Spinal cord (tissue), 10 donors: Measurements from ENCODE around the gene CACNA1E. TPM values are rescaled to one million over a fixed set of nuclear protein-coding genes. Genes with fewer than 3 reads are reported as not detected.
A peak's percentile ranks its signal among the peaks of the same experiment; 100 is the strongest.

ENCODE experiments used
- DNase-seq, 6 donors: peaks; one replicate each; pipeline versions ENCODE4 v3.0.0 to v3.0.0-alpha.2; 2013 to 2015; ENCODE audit warnings: low spot score in 6 of 6, low read depth in 4 of 6
- H3K27ac ChIP-seq: one replicate; pipeline ENCODE4 v1.5.1; 2013; ENCODE audit warnings: low read depth, low read length, control low read depth
- H3K27me3 ChIP-seq: one replicate; pipeline ENCODE4 v1.6.1; 2013; ENCODE audit warnings: low read length; ENCODE audit not compliant: control insufficient read depth, insufficient read depth
- H3K36me3 ChIP-seq: one replicate; pipeline ENCODE4 v1.6.1; 2013; ENCODE audit warnings: low read length; ENCODE audit not compliant: control insufficient read depth, insufficient read depth
- H3K4me1 ChIP-seq: one replicate; pipeline ENCODE4 v1.6.1; 2013; ENCODE audit warnings: low read length; ENCODE audit not compliant: control insufficient read depth, insufficient read depth
- H3K4me3 ChIP-seq: one replicate; pipeline ENCODE4 v1.5.1; 2013; ENCODE audit warnings: low read depth, low read length, control low read depth
- H3K9me3 ChIP-seq: one replicate; pipeline ENCODE4 v1.6.1; 2013; ENCODE audit warnings: low read length; ENCODE audit not compliant: control insufficient read depth, insufficient read depth
- WGBS: methylation state at CpG from one replicate; pipeline ENCODE4 v1.1.5; 2013; ENCODE audit warnings: missing lambda C conversion rate; ENCODE audit not compliant: insufficient coverage; 5-methylcytosine and 5-hydroxymethylcytosine counted together
- polyA plus RNA-seq, 2 donors: library from polyadenylated mRNA; unstranded; fragments of 120-200 nt; gene quantifications; one replicate each; pipeline ENCODE4 v1.2.1, GENCODE V29; 2013; ENCODE audit not compliant: insufficient read length in 2 of 2
- total RNA-seq, 2 donors: library from RNA; depleted of rRNA in 1 of 2; stranded (reverse); fragments of 120-200 nt in 1 of 2; fragments of >200 nt in 1 of 2; gene quantifications; one replicate each; pipeline versions ENCODE4 v1.2.3 to v1.2.4, GENCODE V29; 2013 to 2014
- donor health status: healthy.

CACNA1E gene
- total and polyA plus RNA-seq, 4 donors: 17.2 to 53.7 (median 37.0) TPM

GRCh38 chr1:181656491-181656890, 173.2 kb downstream of the CACNA1E start:
- WGBS: no CpG with 5 or more reads among the region's 2 CpGs
- peaks cover 9% of the 10 kb centered on the region for H3K4me1 ChIP-seq
- H3K27me3 ChIP-seq: no peaks in the 10 kb centered on the region
- H3K9me3 ChIP-seq: no peaks in the 10 kb centered on the region
- no peak overlapping the region for H3K27ac ChIP-seq
- no peak overlapping the region for H3K4me3 ChIP-seq
- peaks cover 2% of the 10 kb centered on the region for H3K36me3 ChIP-seq
- DNase-seq: no peak

GRCh38 chr1:181658581-181658980, 175.3 kb downstream of the CACNA1E start:
- Histone ChIP-seq H3K4me1 (peaks cover 9% of the 10 kb centered on the region), H3K4me3 (no peak overlapping the region), H3K9me3 (no peaks in the 10 kb centered on the region), H3K36me3 (no peaks in the 10 kb centered on the region), H3K27ac (no peak overlapping the region), H3K27me3 (no peaks in the 10 kb centered on the region)
- DNase-seq: peak in 1 of 6 donors; percentile 48
- WGBS: 64% methylated on average over 3 of the region's 4 CpGs

- Histone ChIP-seq H3K4me1 (peaks cover 9% of the 10 kb centered on the region), H3K27me3 (no peaks in the 10 kb centered on the region), H3K9me3 (no peaks in the 10 kb centered on the region), H3K36me3 (no peaks in the 10 kb centered on the region), H3K4me3 (no peak overlapping the region), H3K27ac (no peak overlapping the region)
- peak in 2 of 6 donors; percentile 25 to 89 for DNase-seq
- WGBS: 43% methylated on average over 2 of the region's 5 CpGs
These were observed 176.1 kb downstream of the CACNA1E start for GRCh38 chr1:181659321-181659957.

- whole genome bisulfite sequencing: 93% methylated on average over 3 of the region's 3 CpGs
- no peak for DNase-seq
- Histone ChIP-seq H3K9me3 (no peaks in the 10 kb centered on the region), H3K27ac (no peak overlapping the region), H3K36me3 (no peaks in the 10 kb centered on the region), H3K27me3 (no peaks in the 10 kb centered on the region), H3K4me1 (peaks cover 9% of the 10 kb centered on the region), H3K4me3 (no peak overlapping the region)
These were observed 177.3 kb downstream of the CACNA1E start for GRCh38 chr1:181660621-181661020.

- Histone ChIP-seq H3K27me3 (no peaks in the 10 kb centered on the region), H3K9me3 (no peaks in the 10 kb centered on the region), H3K4me1 (peaks cover 9% of the 10 kb centered on the region), H3K27ac (no peak overlapping the region), H3K36me3 (no peaks in the 10 kb centered on the region), H3K4me3 (no peak overlapping the region)
- no CpG with 5 or more reads among the region's 1 CpG for WGBS
- DNase-seq: no peak
These were observed 178.3 kb downstream of the CACNA1E start for GRCh38 chr1:181661569-181661968.

GRCh38 chr1:181662606-181663005, 179.3 kb downstream of the CACNA1E start:
- DNase-seq: no peak
- H3K27ac ChIP-seq: no peak overlapping the region

GRCh38 chr1:181664543-181664942, 181.2 kb downstream of the CACNA1E start:
- DNase-seq: no peak
- no CpG with 5 or more reads among the region's 2 CpGs for WGBS
- no peaks in the 10 kb centered on the region for H3K27me3 ChIP-seq

More at GRCh38 chr1:181662606-181663005, 179.3 kb downstream of the CACNA1E start:
- no peaks in the 10 kb centered on the region for H3K9me3 ChIP-seq
- H3K27me3 ChIP-seq: no peaks in the 10 kb centered on the region
- H3K4me1 ChIP-seq: peaks cover 9% of the 10 kb centered on the region
- no peaks in the 10 kb centered on the region for H3K36me3 ChIP-seq
- H3K4me3 ChIP-seq: no peak overlapping the region

GRCh38 chr1:181669246-181669645, 185.9 kb downstream of the CACNA1E start:
- WGBS: 71% methylated on average over 3 of the region's 6 CpGs
- DNase-seq: no peak
- H3K27me3 ChIP-seq: no peaks in the 10 kb centered on the region

More at GRCh38 chr1:181664543-181664942, 181.2 kb downstream of the CACNA1E start:
- Histone ChIP-seq H3K27ac (no peak overlapping the region), H3K9me3 (no peaks in the 10 kb centered on the region), H3K4me3 (no peak overlapping the region), H3K36me3 (no peaks in the 10 kb centered on the region), H3K4me1 (no peaks in the 10 kb centered on the region)

GRCh38 chr1:181674617-181675016, 191.3 kb downstream of the CACNA1E start:
- Histone ChIP-seq H3K27ac (no peak overlapping the region), H3K27me3 (no peaks in the 10 kb centered on the region), H3K36me3 (no peaks in the 10 kb centered on the region), H3K9me3 (no peaks in the 10 kb centered on the region), H3K4me1 (peaks cover 12% of the 10 kb centered on the region), H3K4me3 (no peak overlapping the region)
- DNase-seq: no peak
- 60% methylated on average over 2 of the region's 3 CpGs for WGBS

More at GRCh38 chr1:181669246-181669645, 185.9 kb downstream of the CACNA1E start:
- no peak overlapping the region for H3K4me3 ChIP-seq
- H3K9me3 ChIP-seq: no peaks in the 10 kb centered on the region
- H3K27ac ChIP-seq: no peak overlapping the region
- no peaks in the 10 kb centered on the region for H3K4me1 ChIP-seq
- H3K36me3 ChIP-seq: no peaks in the 10 kb centered on the region
